HEK293 (cell line): ENCODE data around the gene BMERB1.

Experiments
- CTCF ChIA-PET: fragments of 350-600 bp; formaldehyde crosslinking; extraction: SDS; loops from one replicate; lab custom pipeline; 2021; ENCODE audit warnings: antibody characterized with exemption; lab: Yijun Ruan, JAX
- POLR2A ChIA-PET: fragments of 300-600 bp; formaldehyde crosslinking; extraction: SDS; loops from one replicate; lab custom pipeline; 2020; ENCODE audit warnings: antibody characterized with exemption, inconsistent platforms; lab: Yijun Ruan, JAX
- H3K27ac ChIP-seq: fragments of 200-500 bp; sonication (Bioruptor generic); 2 replicates; pipeline ENCODE4 v1.5.1; 2014; ENCODE audit warnings: low read depth, low read length, control low read depth, inconsistent platforms; ENCODE audit errors: extremely low read depth
- H3K36me3 ChIP-seq, 2 experiments: fragments of 200-500 bp in 1 of 2; sonication (Bioruptor generic) in 1 of 2; 1 replicate in 1 of 2; 2 replicates in 1 of 2; pipeline ENCODE4 v1.5.1; 2014 to 2017; ENCODE audit warnings: inconsistent platforms in 2 of 2, low read length in 2 of 2; ENCODE audit not compliant: control insufficient read depth in 2 of 2, insufficient read depth in 1 of 2
- H3K4me1 ChIP-seq: fragments of 200-500 bp; sonication (Bioruptor generic); 2 replicates; pipeline ENCODE4 v1.5.1; 2014; ENCODE audit warnings: mild to moderate bottlenecking, low read length, inconsistent platforms; ENCODE audit not compliant: control insufficient read depth, insufficient read depth
- H3K4me3 ChIP-seq: 2 replicates; pipeline ENCODE4 v1.5.1; 2011; ENCODE audit warnings: low read depth, mild to moderate bottlenecking, control low read depth, low read length, moderate library complexity
- H3K9me3 ChIP-seq: fragments of 200-500 bp; sonication (Bioruptor generic); 2 replicates; pipeline ENCODE4 v1.5.1; 2014; ENCODE audit warnings: low read depth, low read length, inconsistent platforms; ENCODE audit not compliant: control insufficient read depth, insufficient read depth
- KLF1 ChIP-seq: fragments of 450-650 bp; formaldehyde crosslinking; IDR thresholded peaks from 2 replicates; pipeline ENCODE4 v1.5.1; 2016; ENCODE audit warnings: missing biosample characterization, missing genetic modification characterization
- KLF9 ChIP-seq: fragments of 450-650 bp; formaldehyde crosslinking; IDR thresholded peaks from 2 replicates; pipeline ENCODE4 v1.5.1; 2016; ENCODE audit warnings: missing biosample characterization, missing genetic modification characterization, low read depth
- SCRT1 ChIP-seq: fragments of 450-650 bp; formaldehyde crosslinking; IDR thresholded peaks from 2 replicates; pipeline ENCODE4 v1.5.1; 2016; ENCODE audit warnings: missing biosample characterization, missing genetic modification characterization, borderline replicate concordance
- SCRT2 ChIP-seq: fragments of 450-650 bp; formaldehyde crosslinking; IDR thresholded peaks from 2 replicates; pipeline ENCODE4 v1.5.1; 2016; ENCODE audit warnings: missing biosample characterization, missing genetic modification characterization
- YY1 ChIP-seq: fragments of 450-650 bp; formaldehyde crosslinking; IDR thresholded peaks from 2 replicates; pipeline ENCODE4 v1.5.1; 2018; ENCODE audit warnings: missing biosample characterization, missing genetic modification characterization
- YY2 ChIP-seq: fragments of 450-650 bp; formaldehyde crosslinking; IDR thresholded peaks from 2 replicates; pipeline ENCODE4 v1.5.1; 2016; ENCODE audit warnings: missing biosample characterization, missing genetic modification characterization
- ZBTB1 ChIP-seq: fragments of 450-650 bp; formaldehyde crosslinking; IDR thresholded peaks from 2 replicates; pipeline ENCODE4 v1.5.1; 2016; ENCODE audit warnings: missing biosample characterization, missing genetic modification characterization
- ZBTB48 ChIP-seq: fragments of 450-650 bp; formaldehyde crosslinking; IDR thresholded peaks from 2 replicates; pipeline ENCODE4 v1.5.1; 2016; ENCODE audit warnings: missing biosample characterization, missing genetic modification characterization
- ZIC2 ChIP-seq: fragments of 450-650 bp; formaldehyde crosslinking; IDR thresholded peaks from 2 replicates; pipeline ENCODE4 v1.5.1; 2016; ENCODE audit warnings: missing biosample characterization, missing genetic modification characterization
- ZNF132 ChIP-seq: fragments of 450-650 bp; formaldehyde crosslinking; IDR thresholded peaks from 2 replicates; pipeline ENCODE4 v1.5.1; 2017; ENCODE audit warnings: missing biosample characterization, missing genetic modification characterization, borderline replicate concordance
- ZNF175 ChIP-seq: fragments of 450-650 bp; formaldehyde crosslinking; IDR thresholded peaks from 2 replicates; pipeline ENCODE4 v1.5.1; 2016; ENCODE audit warnings: missing biosample characterization, missing genetic modification characterization
- ZNF473 ChIP-seq: fragments of 450-650 bp; formaldehyde crosslinking; IDR thresholded peaks from 2 replicates; pipeline ENCODE4 v1.5.1; 2017; ENCODE audit warnings: missing biosample characterization, missing genetic modification characterization
- ZNF518A ChIP-seq: fragments of 450-650 bp; formaldehyde crosslinking; conservative IDR thresholded peaks from 2 replicates; pipeline ENCODE4 v1.5.1; 2016; ENCODE audit warnings: low read depth, missing biosample characterization, missing genetic modification characterization
- ZNF529 ChIP-seq: fragments of 450-650 bp; formaldehyde crosslinking; IDR thresholded peaks from 2 replicates; pipeline ENCODE4 v1.5.1; 2017; ENCODE audit warnings: missing genetic modification characterization, missing biosample characterization; ENCODE audit not compliant: insufficient replicate concordance
- ZNF600 ChIP-seq: fragments of 450-650 bp; formaldehyde crosslinking; IDR thresholded peaks from 2 replicates; pipeline ENCODE4 v1.5.1; 2016; ENCODE audit warnings: missing biosample characterization, missing genetic modification characterization
- ZNF658 ChIP-seq: fragments of 450-650 bp; formaldehyde crosslinking; IDR thresholded peaks from 2 replicates; pipeline ENCODE4; 2016; ENCODE audit warnings: missing biosample characterization, missing genetic modification characterization
- ZNF677 ChIP-seq: fragments of 450-650 bp; IDR thresholded peaks from 2 replicates; pipeline ENCODE4 v1.5.0; 2018; ENCODE audit warnings: missing biosample characterization, mild to moderate bottlenecking, missing genetic modification characterization, moderate library complexity
- ZSCAN5A ChIP-seq: fragments of 450-650 bp; formaldehyde crosslinking; IDR thresholded peaks from 2 replicates; pipeline ENCODE4 v1.5.1; 2016; ENCODE audit warnings: missing biosample characterization, missing genetic modification characterization

The BMERB1 gene

GRCh38 chr16:15509593-15510535 is 75.5 kb downstream of the BMERB1 start (continued):
- TF ChIP-seq ZNF677 (no peak), ZNF175 (no peak), ZNF600 (no peak), KLF9 (no peak), ZSCAN5A (tag by site-specific recombination) (no peak), ZIC2 (peak; percentile 63), ZNF518A (tag by site-specific recombination) (no peak), ZNF658 (no peak), YY2 (tag by site-specific recombination) (no peak)

GRCh38 chr16:15510992-15511391 is 76.6 kb downstream of the BMERB1 start:
- no peak for TF ChIP-seq ZNF473 (tag by site-specific recombination)
- TF ChIP-seq YY1 (tag by site-specific recombination): no peak
- Histone ChIP-seq H3K36me3 (no peaks in the 10 kb centered on the region), H3K27ac (no peak overlapping the region), H3K9me3 (no peaks in the 10 kb centered on the region), H3K4me3 (no peak overlapping the region), H3K4me1 (no peaks in the 10 kb centered on the region)
- ChIA-PET CTCF (no interaction called here), POLR2A (no interaction called here)

- Histone ChIP-seq H3K4me1 (no peaks in the 10 kb centered on the region), H3K36me3 (no peaks in the 10 kb centered on the region), H3K9me3 (no peaks in the 10 kb centered on the region), H3K4me3 (no peak overlapping the region)
- ChIA-PET CTCF (no interaction called here), POLR2A (no interaction called here)
- TF ChIP-seq SCRT2 (peak; percentile 61), KLF1 (no peak), ZBTB48 (tag by site-specific recombination) (no peak), ZNF529 (tag by site-specific recombination) (no peak), ZNF132 (tag by site-specific recombination) (no peak), SCRT1 (tag by site-specific recombination) (peak; percentile 87), ZBTB1 (tag by site-specific recombination) (no peak)
- TF ChIP-seq, all 188 proteins: peak for 2
- no peak overlapping the region for H3K27ac ChIP-seq
These were observed 77.5 kb downstream of the BMERB1 start for GRCh38 chr16:15511759-15512487.
